Activated CD4-positive, alpha-beta T cell treated with anti-CD3 and anti-CD28 coated beads for 48 hours (primary cell): ENCODE measurements around the gene DRC1.

Source experiments
- DNase-seq: peaks from one replicate; pipeline ENCODE4 v3.0.0-alpha.2; 2020

DRC1 gene

DNA sequence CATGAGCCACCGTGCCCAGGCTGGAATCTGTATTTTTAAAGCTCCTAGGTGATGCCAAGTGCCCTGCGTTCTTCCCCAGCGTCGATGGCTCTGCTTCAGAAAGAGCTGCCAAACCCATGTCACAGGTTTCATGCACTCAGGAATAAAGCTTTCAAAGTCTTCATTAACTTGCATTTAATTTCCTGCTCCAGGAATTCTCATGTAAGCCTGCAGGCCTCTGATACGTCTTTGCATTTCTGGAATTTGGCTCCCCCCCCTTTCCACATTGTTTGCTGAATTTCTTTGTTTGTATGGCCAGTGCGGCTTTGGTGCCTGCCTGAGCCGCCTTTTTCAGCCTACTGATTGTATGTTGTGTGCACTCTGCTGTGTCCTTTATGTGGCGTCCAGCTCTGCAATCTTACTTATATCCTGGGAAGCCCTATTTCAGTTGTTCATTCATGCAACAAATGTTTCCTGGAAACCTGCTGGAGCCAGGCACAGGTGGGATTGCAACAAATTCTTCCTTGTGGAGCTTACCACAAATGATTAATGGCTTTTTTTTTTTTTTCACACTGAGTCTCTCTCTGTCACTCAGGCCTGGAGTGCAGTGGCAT, 94.1 kb downstream of the DRC1 start:
- DNase-seq, result no peak

DNA sequence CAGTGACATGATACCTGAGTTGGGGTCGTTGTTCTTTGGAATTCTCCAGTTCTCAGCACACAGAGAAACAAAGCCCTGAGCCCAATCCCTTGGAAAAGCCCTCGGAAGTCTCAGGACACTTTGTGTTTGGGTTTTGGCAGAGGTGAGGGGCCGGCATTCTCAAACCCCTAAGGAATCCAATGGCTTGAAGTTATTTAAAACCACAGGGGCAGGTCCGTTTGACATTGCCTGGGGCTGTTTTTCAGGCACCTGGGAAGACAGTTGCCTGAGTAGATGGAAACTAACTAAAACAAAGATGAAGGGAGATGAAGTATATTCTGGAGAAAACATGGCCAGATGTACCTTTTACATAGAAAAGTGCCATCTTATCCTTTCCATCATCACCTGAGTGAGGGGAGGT, 98.7 kb downstream of the DRC1 start:
- DNase-seq, result no peak

DNA sequence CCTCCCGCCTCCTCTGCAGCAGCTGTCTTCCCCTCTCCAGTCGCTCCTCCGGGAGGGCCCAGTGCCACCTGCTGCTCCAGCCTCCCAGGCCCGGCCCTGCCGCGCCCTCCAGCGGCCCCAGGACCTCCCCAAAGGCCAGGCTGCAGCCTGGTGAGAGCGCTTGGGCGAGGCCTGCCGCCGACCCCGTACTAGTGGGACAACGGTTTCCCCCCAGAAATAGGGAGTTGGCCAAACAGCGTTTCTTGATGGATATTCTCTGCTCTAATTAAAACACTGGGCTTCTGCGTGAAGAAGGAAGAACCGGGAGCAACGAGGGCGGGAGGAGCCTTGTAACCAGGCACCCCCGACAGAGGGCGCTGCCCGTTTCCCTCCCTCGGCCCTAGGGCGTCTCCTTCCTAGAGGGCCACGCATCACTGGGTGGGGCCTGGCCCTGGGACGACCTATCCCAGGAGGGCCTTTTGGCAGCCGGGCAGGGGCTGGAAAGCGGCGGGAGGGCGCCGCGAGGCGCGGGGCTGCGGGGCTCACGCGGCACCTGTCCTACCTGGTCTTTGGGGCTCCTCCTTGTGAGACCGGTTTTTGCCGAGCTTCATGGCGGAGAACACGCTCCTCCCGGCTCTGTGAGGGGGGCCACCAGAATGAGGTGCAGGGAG, 101.6 kb downstream of the DRC1 start:
- DNase-seq, result peak; percentile 92

DNA sequence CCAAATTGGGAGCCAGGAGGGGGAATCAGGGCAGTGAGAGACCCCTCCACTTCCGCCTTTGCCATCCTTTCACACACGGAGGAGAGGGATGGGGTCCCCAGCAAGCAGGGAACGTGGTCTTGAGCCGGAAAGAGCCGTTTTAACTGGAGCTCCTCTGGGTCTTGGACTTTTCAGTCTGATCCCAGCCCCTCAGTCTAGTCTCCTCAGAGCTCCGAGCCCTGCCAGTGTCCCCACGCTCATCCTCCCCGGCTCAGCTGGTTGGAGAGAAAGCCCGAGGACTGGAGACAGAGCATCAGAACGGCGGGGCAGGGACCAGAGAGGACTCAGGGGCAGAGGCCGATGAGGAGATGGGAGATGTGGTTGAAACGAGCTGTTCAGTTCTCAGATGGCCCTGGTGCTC, 102.3 kb downstream of the DRC1 start:
- DNase-seq, result no peak

DNA sequence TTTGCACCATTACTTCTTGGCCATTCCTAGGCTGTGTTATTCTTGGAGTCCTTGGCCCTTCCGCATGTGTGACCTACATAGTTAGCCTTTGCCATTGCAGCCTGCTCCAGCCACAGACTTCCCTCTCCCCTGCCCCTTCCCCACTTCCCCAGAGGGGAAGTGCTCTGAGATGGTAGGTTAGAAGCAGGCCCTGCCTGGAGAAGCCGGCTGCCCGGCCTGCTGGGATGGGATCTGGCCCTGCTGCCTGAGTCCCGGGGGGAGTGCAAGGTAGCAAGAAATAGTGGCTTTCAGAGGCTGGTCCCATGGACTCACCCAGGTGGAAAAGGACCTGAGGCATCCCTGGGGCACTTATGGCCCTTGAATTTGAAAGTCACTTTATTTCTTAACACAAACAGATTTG, 104.6 kb downstream of the DRC1 start:
- DNase-seq, result no peak
